Measurements from ENCODE around the gene FRAS1. TPM values are rescaled to one million over a fixed set of nuclear protein-coding genes. Genes with fewer than 3 reads are reported as not detected.
"Not testable (repeated sequence)": the region's sequence is repeated elsewhere in the genome, so short reads cannot be mapped to it uniquely, and the experiment has no call there.

The FRAS1 gene, protein sequence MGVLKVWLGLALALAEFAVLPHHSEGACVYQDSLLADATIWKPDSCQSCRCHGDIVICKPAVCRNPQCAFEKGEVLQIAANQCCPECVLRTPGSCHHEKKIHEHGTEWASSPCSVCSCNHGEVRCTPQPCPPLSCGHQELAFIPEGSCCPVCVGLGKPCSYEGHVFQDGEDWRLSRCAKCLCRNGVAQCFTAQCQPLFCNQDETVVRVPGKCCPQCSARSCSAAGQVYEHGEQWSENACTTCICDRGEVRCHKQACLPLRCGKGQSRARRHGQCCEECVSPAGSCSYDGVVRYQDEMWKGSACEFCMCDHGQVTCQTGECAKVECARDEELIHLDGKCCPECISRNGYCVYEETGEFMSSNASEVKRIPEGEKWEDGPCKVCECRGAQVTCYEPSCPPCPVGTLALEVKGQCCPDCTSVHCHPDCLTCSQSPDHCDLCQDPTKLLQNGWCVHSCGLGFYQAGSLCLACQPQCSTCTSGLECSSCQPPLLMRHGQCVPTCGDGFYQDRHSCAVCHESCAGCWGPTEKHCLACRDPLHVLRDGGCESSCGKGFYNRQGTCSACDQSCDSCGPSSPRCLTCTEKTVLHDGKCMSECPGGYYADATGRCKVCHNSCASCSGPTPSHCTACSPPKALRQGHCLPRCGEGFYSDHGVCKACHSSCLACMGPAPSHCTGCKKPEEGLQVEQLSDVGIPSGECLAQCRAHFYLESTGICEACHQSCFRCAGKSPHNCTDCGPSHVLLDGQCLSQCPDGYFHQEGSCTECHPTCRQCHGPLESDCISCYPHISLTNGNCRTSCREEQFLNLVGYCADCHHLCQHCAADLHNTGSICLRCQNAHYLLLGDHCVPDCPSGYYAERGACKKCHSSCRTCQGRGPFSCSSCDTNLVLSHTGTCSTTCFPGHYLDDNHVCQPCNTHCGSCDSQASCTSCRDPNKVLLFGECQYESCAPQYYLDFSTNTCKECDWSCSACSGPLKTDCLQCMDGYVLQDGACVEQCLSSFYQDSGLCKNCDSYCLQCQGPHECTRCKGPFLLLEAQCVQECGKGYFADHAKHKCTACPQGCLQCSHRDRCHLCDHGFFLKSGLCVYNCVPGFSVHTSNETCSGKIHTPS (N-terminal part only)
- total RNA-seq (10 to 100 TPM; 14.3 to 21.5 (median 15.8) TPM), polyA plus RNA-seq (1 to 10 TPM; 4.7 to 6.5 TPM)

DNA sequence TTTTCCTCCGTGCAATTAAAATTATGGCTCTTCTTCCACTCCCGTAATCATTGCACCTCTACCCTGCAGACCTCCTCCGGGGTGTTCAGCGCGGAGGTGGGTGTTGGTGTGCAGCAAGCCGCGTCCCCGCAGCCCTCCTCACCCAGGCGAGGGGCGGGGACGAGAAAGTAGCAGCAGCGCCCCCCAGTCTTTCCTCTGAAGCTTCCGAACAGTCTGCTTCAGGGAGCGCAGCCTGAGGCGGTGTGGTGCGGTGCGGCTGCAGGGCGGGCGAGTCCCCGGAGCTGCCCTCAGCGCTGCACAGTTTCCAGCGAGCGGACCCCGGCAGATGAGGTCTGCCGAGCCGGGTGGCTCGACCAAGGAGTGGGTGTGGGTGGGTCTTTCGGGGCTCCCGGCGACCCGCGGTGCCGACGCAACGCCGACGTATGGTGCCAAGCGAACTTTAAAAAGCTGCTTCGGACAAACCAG, at the start of gene FRAS1:
FRAS1 (plus strand) TSS at position 189 of the 465 bp plus-strand sequence. CDS start 687 bp downstream, outside the sequence.
- H3K4me1 ChIP-seq = peaks cover 0 to under 1% (median 0%) of the 10 kb centered on the region in 3 donors
- no peaks in the 10 kb centered on the region for H3K27me3 ChIP-seq
- peak within 1 kb of the TSS; percentile 53 to 92 (median 85) for H3K27ac ChIP-seq
- peak; percentile 21 to 73 (median 45) for DNase-seq
- H3K9me3 ChIP-seq = no peaks in the 10 kb centered on the region
- intact Hi-C loops (cut with DNase I) = no loop called here
- 0% methylated on average over 38 to 39 of the region's 39 CpGs for WGBS, 2 donors
- H3K36me3 ChIP-seq = no peaks in the 10 kb centered on the region
- no peak for FAIRE-seq
- ATAC-seq = peak; percentile 38 to 64 (median 58)
- no peak for TF ChIP-seq CTCF (IDR thresholded peaks at IDR 0.05)
- H3K4me3 ChIP-seq = peak within 1 kb of the TSS; percentile 53 to 70 (median 62)

DNA sequence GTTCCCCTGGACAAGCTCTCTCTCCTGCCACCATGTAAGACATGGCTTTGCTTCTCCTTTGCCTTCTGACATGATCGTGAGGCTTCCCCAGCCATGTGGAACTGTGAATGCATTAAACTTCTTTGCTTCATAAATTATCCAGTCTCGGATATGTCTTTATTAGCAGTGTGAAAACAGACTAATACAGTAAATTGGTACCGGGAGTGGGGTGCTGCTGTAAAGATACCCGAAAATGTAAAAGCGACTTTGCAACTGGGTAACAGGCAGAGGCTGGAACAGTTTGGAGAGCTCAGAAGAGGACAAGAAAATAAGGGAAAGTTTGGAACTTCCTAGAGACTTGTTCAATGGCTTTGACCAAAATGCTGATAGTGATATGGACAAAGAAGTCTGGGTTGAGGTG, 46.1 kb upstream of the FRAS1 start:
- H3K4me1 ChIP-seq; FAIRE-seq; H3K9me3 ChIP-seq; intact Hi-C loops (cut with DNase I); ATAC-seq; H3K27ac ChIP-seq; H3K36me3 ChIP-seq; H3K4me3 ChIP-seq; DNase-seq; H3K27me3 ChIP-seq: not testable (repeated sequence)
- 86 to 88% methylated on average over 5 of the region's 5 CpGs for WGBS, 2 donors

- Histone ChIP-seq H3K27me3 (no peaks in the 10 kb centered on the region), H3K4me3 (no peak overlapping the region), H3K4me1 (no peaks in the 10 kb centered on the region), H3K36me3 (no peaks in the 10 kb centered on the region), H3K27ac (no peak overlapping the region), H3K9me3 (no peaks in the 10 kb centered on the region)
- WGBS, 2 donors = 24 to 31% methylated on average over 10 of the region's 10 CpGs
- DNase-seq (no peak), FAIRE-seq (no peak), ATAC-seq (no peak)
- no peak for TF ChIP-seq CTCF (IDR thresholded peaks at IDR 0.05)
- intact Hi-C loops (cut with DNase I) = no loop called here
Measured at GRCh38 chr4:78014889-78015886, 41.9 kb upstream of the FRAS1 start.

GRCh38 chr4:78018271-78019049, 38.7 kb upstream of the FRAS1 start:
- intact Hi-C loops (cut with DNase I) = no loop called here
- H3K4me3 ChIP-seq = no peak overlapping the region
- FAIRE-seq (no peak), ATAC-seq (peak in 2 of 4 donors; percentile 18 to 29), DNase-seq (no peak)
- H3K36me3 ChIP-seq = no peaks in the 10 kb centered on the region
- H3K9me3 ChIP-seq = no peaks in the 10 kb centered on the region
- TF ChIP-seq CTCF (IDR thresholded peaks at IDR 0.05) = no peak
- no peaks in the 10 kb centered on the region for H3K27me3 ChIP-seq
- WGBS, 2 donors = 69 to 74% methylated on average over 3 of the region's 3 CpGs
- no peak overlapping the region for H3K27ac ChIP-seq
- no peaks in the 10 kb centered on the region for H3K4me1 ChIP-seq

All from pancreas (tissue), 10 donors.